Measurements from ENCODE around the gene RAD23A.
"Not testable (repeated sequence)": the region's sequence is repeated elsewhere in the genome, so short reads cannot be mapped to it uniquely, and the experiment has no call there.

RAD23A gene

DNA sequence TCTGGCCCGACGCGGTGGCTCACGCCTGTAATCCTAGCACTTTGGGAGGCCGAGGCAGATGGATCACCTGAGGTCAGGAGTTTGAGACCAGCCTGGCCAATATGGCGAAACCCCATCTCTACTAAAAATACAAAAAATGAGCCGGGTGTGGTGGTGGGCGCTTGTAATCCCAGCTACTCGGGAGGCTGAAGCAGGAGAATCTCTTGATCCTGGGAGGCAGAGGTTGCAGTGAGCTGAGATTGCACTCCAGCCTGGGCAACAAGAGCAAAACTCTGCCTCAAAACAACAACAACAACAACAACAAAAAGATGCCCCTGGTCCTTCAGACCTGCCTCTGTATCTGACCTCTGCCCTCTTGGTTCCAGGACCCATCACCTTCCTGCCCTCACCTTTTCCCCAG is 9.9 kb downstream of the RAD23A start:
- DNase-seq (ENCODE audit: low read depth), result not testable (repeated sequence)

DNA sequence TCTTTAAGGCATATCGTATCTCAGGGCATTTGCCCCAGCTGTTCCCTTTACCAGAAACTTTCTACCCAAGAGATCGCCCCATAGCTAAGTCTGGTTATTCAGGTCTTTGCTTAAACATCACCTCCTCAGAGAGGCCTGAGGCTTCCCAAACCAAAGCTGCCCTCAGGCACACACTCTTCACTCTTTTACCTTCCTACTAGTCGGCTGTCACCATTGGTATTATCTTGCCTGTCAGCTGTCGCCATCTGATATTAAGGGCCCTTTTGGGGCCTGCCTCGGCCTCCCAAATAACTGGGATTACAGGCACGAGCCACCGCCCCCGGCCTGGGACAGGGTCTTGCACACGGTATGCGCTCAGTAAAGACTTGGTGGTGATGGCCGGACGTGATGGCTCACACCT is 10.3 kb downstream of the RAD23A start:
- DNase-seq (ENCODE audit: low read depth), result no peak

DNA sequence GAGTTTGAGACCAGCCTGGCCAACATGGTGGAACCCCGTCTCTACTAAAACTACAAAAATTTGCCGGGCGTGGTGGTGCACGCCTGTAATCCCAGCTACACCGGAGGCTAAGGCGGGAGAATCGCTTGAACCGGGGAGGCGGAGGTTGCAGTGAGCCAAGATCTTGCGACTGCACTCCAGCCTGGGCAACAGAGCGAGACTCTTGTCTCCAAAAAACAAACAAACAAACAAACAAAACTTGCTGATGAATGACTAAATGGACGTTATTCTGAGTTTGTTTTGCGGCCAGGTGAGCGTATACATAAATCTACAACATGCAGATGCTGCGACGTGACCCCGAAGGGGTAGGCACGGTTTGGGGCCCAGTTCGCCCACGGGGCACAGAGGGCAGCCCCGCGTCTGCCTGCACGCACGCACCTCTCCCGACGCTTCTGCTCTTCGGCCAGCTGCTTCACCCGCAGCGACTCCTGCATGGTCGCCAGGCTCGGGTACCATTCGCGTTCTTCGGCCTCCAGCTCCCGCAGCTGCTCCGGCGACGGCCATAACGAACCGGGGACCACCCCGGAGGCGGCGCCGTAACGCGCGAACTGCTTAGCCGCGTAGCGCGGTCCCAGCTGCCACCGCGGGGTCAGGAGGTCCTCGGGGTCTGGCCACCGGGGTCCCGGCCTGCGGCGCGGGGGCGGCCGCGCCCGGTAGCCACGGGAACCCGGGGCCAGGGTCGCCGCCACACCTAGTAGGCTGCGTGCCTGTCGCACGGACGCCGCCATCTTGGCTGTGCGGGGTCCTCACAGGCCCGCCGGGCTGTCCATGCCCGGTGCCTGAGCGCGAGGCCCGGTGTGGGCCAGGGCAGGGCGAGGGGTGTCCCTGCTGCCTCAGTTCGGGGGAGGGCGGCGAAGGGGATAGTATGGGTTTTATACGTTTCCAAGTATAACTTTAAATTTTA is 11.1 kb downstream of the RAD23A start, which contains the start of gene GADD45GIP1:
TSS of gene GADD45GIP1 (minus strand) at position 778 of the 943 bp plus-strand sequence. CDS start at position 767, 11 bp downstream.
- peak; percentile 61 for DNase-seq (ENCODE audit: low read depth)

DNA sequence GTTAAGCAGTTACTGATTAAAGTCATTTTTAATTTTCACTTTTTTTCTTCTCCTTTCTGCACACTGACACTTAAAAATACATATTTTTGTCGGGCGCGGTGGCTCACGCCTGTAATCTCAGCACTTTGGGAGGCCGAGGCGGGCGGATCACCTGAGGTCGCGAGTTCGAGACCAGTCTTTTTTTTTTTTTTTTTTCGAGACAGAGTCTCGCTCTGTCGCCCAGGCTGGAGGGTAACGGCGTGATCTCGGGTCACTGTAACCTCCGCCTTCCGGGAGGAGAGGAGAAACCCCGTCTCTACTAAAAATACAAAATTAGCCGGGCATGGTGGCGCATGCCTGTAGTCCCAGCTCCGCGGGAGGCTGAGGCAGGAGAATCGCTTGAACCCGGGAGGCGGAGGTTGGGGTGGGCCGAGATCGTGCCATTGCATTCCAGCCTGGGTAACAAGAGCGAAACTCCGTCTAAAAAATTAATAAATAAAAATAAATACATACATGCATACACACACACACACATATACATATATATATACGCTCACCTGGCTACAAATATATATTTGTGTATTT is 11.8 kb downstream of the RAD23A start:
- DNase-seq (ENCODE audit: low read depth), result not testable (repeated sequence)

DNA sequence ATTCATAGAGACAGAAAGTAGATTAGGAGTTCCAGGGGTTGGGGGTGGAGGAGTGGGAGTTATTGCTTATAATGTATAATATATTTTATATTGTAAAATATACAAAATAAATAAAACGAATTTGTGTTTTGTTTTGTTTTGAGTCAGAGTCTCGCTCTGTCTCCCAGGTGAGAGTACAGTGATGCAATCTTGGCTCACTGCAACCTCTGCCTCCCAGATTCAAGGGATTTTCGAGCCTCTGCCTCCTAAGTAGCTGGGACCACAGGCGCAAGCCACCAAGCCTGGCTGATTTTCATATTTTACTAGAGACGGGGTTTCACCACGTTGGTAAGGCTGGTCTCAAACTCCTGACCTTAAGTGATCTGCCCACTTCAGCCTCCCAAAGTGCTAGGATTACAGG is 13.8 kb downstream of the RAD23A start:
- DNase-seq (ENCODE audit: low read depth), result no peak

DNA sequence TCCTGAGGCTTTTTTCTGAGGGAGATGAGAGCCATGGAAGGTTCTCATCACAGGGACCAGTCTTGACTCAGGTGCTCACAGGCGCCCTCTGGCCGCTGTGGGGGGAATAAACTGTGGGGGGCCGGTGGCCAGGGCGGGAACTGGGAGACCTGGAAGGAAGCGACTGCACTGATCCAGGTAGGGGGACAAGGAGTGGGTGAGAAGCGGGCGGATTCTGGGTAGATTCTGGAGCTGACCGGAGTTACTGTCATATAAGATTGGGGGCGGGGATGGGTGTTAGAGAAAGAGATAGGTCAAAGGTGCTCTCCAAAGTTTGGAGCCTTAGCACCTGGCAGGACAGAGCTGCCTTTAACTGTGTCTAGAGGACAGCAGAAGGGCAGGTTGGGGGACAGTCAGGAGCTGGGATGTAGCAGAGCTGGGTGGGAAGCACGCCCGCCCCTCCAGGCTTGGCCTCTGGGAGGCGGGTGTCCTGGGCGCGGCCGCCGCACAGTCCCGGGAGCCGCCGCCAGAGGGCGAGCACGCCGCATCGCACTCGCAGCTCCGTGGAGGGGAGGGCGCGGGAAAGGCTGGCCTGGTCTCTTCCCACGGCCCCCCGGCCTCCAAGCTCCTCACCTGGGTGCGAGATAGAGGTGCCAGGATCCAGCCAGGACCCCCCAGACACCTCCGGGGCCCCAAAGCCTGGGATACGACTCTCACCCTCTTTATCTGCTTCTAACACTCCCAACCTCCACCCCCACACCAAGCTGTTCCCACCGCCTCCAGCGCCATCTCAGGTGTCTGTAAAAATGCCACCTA is 19.6 kb downstream of the RAD23A start:
- DNase-seq (ENCODE audit: low read depth), result peak; percentile 69

DNA sequence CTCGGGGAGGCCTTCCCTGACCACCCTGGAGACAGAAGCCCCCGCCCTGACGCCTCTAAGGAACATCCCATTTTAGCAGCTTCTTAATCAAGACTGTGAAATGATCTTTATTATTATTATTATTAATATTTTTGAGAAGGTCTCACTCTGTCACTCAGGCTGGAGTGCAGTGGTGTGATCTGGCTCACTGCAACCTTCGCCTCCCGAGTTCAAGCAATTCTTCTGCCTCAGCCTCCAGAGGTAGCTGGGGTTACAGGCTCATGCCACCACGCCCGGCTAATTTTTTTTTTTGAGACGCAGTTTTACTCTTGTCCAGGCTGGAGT is 20.1 kb downstream of the RAD23A start:
- DNase-seq (ENCODE audit: low read depth), result no peak

DNA sequence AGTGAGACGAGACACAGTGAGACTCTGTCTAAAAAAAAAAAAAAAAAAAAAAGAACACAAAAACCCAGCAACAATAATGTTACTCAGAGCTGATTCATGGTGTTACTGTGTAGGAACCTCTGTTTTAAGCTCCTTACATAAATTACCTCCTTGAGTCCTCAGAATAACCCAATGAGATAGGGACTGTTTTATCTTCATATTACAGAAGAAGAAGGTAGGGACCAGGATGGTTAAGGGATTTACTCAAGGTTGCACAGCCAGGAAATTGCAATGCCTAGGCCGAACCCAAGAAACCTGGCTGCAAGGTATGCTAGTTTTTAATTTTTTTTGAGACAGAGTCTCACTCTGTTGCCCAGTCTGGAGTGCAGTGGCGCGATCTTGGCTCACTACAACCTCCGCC is 22.2 kb downstream of the RAD23A start:
- no peak for DNase-seq (ENCODE audit: low read depth)

DNA sequence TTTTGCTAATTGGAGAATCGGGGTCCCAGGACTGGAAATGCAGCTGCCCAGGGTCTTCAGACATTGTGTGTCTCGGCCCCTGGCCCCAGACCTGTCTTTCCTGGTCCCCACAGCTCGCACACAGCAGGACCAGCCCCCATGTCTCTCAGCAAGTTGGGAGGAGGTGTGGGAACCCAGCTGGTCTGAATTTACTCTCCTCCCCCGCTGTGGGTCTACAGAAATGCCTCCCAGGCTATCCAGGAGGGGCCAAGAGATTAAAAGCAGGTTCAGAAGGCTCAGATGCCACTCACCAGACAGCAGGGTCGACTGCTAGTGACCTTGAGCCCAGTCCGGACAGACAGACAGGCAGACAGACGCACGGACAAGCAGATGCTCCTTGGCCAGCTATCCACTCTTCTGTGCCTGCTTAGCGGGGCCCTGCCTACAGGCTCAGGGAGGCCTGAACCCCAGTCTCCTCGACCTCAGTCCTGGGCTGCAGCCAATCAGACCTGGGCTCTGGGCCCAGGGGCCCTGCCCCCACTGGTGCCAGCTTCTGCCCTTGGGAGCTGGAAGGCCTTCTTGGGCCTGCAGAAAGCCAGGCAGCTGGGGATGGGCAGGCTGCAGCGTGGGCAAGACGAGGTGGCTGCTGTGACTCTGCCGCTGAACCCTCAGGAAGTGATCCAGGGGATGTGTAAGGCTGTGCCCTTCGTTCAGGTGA is 23.8 kb downstream of the RAD23A start, which contains the start of gene DAND5:
TSS of gene DAND5 (plus strand) at position 285 of the 697 bp plus-strand sequence. CDS start at position 370, 85 bp downstream.
- DNase-seq (ENCODE audit: low read depth), result no peak

DNA sequence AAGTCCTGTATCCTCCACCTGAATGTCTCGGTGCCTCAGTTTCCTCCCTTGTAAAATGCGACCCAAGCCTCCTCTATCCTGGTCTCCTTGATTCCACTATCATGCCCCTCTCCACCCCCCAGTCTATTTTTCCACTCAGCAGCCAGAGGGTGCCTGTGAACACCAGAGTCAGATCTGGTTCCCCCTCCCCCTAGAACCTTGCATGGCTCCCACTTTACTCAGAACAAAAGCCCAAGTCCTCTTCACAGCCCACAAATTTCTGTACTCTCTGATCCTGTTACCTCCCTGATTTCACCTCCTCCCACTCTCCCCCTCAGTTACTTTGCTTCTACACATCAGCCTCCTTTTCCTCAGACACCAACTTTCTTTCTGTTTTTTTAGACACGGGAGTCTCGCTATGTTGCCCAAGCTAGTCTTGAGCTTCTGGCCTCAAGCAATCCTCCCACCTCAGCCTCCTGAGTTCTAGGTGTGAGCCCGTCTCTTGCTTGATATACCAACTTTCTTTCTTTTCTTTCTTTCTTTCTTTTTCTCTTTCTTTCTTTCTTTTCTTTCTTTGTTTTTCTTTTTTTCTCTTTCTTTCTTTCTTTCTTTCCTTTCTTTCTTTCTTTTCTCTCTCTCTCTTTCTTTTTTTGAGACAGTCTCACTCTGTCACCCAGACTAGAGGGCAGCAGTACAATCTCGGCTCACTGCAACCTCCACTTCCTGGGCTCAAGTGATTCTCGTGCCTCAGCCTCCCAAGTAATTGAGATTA is 24.6 kb downstream of the RAD23A start:
- DNase-seq (ENCODE audit: low read depth), result no peak

DNA sequence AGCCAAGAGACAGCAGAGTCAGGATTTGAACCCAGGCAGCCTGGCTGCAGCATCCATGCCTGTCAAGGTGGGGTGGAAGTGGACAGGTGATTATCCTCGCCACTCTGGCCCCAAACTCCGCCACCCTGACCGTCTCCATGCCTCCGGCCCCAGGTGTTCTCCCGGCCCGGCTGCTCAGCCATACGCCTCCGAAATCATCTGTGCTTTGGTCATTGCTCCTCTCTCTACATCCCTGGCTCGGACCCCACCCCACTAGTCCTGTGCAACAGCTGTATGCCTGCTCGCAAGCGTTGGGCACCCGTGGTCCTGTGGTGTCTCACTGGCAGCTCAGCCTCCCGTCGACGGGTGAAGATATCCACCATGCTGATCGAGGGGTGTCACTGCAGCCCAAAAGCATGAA is 27.6 kb downstream of the RAD23A start:
- no peak for DNase-seq (ENCODE audit: low read depth)

DNA sequence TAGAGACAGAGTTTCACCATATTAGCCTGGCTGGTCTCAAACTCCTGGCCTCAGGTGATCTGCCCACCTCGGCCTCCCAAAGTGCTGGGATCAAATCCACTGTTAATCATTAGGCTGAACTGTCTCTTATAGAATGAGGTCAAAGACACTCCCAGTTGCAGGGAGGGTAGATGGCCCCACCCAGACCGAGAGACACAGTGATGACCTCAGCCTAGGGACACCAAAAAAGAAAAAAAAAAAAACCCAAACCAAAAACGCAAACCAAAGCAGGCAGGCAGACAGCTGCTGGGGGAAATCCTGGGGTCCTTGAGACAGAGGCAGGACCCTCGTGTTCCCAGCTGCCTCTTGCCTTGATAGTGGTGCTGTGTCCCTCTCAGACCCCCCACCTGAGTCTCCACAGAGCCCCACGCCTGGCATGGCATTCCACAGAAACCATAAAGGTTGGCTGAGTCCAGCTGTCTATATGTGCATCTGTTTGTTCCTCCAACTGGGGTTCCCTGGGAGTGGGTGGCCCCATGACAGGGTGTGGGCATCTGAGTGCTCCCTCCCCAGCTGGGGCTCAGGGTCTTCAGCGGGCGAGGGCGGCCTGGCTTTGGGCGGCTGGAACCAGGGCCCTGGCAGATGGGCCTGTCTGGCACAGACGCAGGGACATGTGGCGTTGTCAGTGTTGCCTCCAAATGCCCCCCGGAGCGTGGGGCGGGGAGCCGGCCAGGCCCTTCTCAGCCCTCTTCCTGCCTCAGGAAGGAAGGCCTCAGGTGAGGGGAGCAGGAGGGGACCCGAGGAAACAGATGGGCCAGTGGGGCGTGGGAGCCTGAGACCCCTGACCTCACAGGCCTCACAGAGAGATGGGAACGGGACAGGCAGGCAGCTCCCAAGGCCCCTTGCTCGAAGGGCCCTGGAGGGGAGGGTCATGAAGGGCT is 28.9 kb downstream of the RAD23A start:
- no peak for DNase-seq (ENCODE audit: low read depth)

DNA sequence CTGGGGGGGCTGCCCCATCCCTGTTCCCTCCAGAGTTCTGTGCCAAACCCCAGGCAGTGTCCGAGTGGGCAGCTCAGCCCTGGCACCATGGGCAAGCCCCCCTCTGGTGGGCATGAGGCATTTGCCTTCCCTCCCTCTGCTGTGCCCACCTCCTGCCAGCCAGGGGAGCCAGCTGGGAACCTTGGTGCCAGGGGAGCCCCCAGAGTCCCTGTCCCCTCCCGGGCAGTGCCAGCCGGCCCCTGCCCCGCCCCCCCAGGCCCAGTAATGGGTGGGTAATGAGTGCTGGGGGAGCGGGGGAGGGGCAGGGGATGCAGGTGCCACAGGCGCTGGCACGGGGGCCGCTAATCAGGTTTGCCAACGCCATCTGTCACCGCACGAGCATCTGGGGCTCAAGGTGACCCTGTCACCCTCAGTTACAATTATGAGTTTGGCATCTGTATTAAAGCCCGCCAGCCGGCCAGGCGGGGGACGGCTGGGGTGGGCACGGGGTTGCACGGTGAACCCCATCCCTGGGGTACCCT is 29.6 kb downstream of the RAD23A start:
- DNase-seq (ENCODE audit: low read depth), result no peak

DNA sequence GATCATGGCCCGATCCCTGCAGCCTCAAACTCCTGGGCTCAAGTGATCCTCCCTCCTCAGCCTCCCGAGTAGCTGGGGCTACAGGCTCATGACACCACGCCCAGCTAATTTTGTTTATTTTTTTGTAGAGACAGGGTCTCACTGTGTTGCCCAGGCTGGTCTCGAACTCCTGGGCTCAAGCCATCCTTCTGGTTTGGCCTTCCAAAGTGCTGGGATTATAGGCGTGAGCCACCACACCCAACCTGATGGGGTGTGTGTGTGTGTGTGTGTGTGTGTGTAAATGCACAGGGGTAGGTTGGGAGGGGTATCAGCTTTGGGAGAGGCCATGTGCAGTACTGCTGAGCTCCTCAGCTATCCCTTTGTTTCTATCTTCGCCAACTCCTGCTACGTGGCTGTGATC is 30.4 kb downstream of the RAD23A start:
- not testable (repeated sequence) for DNase-seq (ENCODE audit: low read depth)

DNA sequence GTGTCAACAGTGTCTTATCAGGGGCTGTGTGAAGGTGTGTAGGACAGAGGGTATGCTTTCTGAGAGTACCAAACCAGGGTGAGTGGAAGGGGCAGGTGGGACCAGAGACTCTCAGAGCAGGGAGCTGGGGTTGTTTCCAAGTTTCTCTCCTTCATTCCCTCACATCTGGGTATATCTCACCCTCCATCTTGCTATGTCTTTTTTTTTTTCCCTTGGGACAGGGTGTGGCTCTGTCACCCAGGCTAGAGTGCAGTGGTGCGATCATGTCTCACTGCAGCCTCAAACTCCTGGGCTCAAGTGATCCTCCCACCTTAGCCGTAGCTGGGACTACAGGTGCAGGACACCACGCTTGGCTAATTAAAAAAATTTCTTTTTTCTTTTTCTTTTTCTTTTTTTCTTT is 34.3 kb downstream of the RAD23A start:
- DNase-seq (ENCODE audit: low read depth), result no peak

DNA sequence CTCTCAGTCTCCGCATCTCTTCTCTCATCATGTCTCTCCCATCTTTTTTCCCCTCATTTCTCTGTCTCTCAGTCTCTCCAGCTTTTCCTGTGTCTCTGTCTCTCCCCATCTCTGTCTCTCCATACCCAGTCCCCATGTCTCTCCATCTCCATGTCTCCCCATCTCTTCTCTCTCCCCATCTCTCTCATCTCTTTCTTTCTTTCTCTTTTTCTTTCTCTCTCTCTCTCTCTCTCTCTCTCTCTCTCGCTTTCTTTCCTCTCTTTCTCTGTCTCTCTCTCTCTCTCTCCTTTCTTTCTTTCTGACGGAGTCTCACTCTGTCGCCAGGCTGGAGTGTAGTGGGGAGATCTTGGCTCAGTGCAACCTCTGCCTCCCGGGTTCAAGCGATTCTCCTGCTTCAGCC is 37.0 kb downstream of the RAD23A start:
- no peak for DNase-seq (ENCODE audit: low read depth)

DNA sequence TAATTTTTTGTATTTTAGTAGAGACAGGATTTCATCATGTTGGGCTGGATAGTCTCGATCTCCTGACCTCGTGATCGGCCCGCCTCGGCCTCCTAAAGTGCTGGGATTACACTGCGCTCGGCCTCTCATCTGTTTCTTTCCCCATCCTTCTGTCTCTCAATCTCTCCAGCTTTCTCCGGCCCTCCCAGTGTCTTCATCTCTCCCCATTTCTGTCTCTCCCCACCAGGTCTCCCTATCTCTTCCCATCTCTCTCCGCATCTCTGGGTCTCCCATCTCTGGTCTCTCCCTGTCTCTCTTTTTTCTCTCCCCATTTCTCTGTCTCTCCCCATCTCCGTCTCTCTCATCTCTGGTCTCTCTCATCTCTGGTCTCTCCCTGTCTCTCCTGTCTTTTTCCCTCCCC is 37.4 kb downstream of the RAD23A start:
- DNase-seq (ENCODE audit: low read depth), result no peak

DNA sequence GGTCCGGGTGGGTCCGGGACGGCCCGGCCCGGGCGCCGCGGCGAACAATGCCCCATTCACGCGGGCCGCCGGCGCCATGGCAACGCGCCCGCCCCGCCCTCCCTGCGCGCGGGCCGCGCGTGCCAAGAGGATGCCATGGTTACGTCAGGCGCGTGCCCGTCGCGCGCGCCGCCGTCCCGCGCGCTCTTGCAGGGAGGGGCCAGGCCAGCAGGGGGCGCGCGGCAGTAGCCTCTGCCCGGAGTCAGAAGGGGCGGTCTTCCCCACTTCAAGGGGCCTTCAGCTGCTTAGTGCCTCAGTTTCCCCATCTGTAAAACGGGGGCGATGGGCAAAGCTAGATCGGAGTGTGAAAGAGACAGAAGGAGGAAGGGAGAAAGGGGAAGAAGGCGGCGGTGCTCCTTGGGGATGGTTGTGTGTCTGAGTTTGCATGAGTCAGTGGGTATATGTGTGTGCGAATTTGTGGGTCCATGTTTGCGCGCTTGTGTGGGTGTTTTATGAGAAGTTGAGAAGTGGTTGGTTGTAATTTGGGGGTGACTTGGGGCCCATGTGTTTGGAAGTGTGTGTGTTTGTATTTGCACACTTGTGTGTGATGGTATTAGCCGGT is 38.0 kb downstream of the RAD23A start:
- peak; percentile 65 for DNase-seq (ENCODE audit: low read depth)

DNA sequence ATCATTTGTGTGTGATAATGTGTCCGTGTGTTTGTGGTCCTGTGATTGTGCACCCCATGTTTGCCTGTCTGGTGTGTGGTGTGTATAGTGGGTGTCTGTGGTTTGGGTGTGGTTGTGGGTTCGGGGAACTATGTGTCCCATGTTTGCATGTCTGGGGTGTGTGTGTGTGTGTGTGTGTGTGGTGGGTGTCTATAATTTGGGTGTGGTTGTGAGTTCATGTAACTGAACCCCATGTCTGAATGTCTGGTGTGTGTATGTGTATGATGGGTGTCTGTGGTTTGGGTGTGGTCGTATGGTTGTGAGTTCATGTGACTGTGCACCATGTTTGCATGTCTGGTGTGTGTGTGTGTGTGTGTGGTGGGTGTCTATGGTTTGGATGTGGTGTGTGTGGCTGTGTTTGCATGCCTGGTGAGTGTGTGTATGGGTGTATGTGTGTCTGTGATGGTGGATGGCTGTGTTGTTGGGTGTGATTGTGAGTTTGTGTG is 38.5 kb downstream of the RAD23A start:
- no peak for DNase-seq (ENCODE audit: low read depth)
